ENCODE results near the gene GPR171. TPM values are rescaled to one million over a fixed set of nuclear protein-coding genes. Genes with fewer than 3 reads are reported as not detected.

The GPR171 gene
- total RNA-seq, 1 experiment from 2014 or later = not detected

- in situ Hi-C loops (cut with HindIII; ENCODE audit: low pct_unique_long_range_greater_than_20kb, low sequenced_read_pairs) = no loop called here
Measured at GRCh38 chr3:151236736-151237135, 33.7 kb upstream of the GPR171 start.

DNA sequence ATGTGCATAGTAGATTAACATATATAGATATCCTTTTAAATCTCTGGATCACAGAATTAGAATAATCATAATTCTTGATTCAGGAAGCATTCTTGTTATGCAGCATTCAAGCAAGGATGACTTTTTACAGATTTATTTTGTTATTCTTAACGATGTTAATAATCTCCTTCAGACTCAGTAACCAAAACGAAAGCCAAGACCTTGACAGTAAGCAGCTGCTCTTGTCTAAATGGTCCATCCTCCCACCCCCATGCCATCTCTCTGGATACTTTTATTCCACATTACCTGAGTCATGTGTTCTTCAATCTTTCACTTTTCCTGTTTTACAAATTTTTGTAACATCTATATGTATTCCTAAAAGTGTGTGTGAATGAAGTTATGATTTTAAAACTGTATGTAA, 33.3 kb upstream of the GPR171 start:
- Histone ChIP-seq H3K4me3 (ENCODE audit: low read depth in 2 of 2, low read length in 2 of 2) (no peak overlapping the region), H3K4me1 (ENCODE audit: control insufficient read depth, insufficient read depth, low read length) (no peaks in the 10 kb centered on the region), H3K9me3 (ENCODE audit: control insufficient read depth, insufficient read depth, low read depth, low read length) (no peaks in the 10 kb centered on the region), H3K36me3 (ENCODE audit: control insufficient read depth, insufficient read depth, low read length) (no peaks in the 10 kb centered on the region), H3K27me3 (ENCODE audit: control insufficient read depth, insufficient read depth, low read length) (no peaks in the 10 kb centered on the region), H3K27ac (ENCODE audit: low read length) (no peak overlapping the region)
- ChIA-PET POLR2A (no interaction called here), CTCF (no interaction called here)
- ATAC-seq = no peak
- intact Hi-C loops (cut with micrococcal nuclease; ENCODE audit: unreplicated experiment) = no loop called here
- in situ Hi-C loops (cut with HindIII; ENCODE audit: low pct_unique_long_range_greater_than_20kb, low sequenced_read_pairs) = no loop called here
- no peak for TF ChIP-seq SIN3A (IDR thresholded peaks at IDR 0.05; ENCODE audit: borderline replicate concordance, insufficient read depth, low read depth, low read length)
- TF ChIP-seq REST (IDR thresholded peaks at IDR 0.05; ENCODE audit: insufficient read depth in 1 of 2, low read depth in 2 of 2, low read length in 1 of 2) = no peak
- TF ChIP-seq TCF7L2 (IDR thresholded peaks at IDR 0.05; ENCODE audit: low read depth, low read length) = no peak
- TF ChIP-seq POLR2AphosphoS5 (IDR thresholded peaks at IDR 0.05; ENCODE audit: low read depth, low read length) = no peak
- TF ChIP-seq, protein P1, sequence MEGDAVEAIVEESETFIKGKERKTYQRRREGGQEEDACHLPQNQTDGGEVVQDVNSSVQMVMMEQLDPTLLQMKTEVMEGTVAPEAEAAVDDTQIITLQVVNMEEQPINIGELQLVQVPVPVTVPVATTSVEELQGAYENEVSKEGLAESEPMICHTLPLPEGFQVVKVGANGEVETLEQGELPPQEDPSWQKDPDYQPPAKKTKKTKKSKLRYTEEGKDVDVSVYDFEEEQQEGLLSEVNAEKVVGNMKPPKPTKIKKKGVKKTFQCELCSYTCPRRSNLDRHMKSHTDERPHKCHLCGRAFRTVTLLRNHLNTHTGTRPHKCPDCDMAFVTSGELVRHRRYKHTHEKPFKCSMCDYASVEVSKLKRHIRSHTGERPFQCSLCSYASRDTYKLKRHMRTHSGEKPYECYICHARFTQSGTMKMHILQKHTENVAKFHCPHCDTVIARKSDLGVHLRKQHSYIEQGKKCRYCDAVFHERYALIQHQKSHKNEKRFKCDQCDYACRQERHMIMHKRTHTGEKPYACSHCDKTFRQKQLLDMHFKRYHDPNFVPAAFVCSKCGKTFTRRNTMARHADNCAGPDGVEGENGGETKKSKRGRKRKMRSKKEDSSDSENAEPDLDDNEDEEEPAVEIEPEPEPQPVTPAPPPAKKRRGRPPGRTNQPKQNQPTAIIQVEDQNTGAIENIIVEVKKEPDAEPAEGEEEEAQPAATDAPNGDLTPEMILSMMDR (IDR thresholded peaks at IDR 0.05) = no peak
- BruUV-seq (replicated peaks) = no TSS peak
- no peak for DNase-seq (ENCODE audit: low read depth, low spot score)

More at GRCh38 chr3:151236736-151237135, 33.7 kb upstream of the GPR171 start:
- H3K9me3 ChIP-seq (ENCODE audit: control insufficient read depth, insufficient read depth, low read depth, low read length) = no peaks in the 10 kb centered on the region
- H3K27ac ChIP-seq (ENCODE audit: low read length) = no peak overlapping the region
- ChIA-PET CTCF (no interaction called here), POLR2A (no interaction called here)
- H3K36me3 ChIP-seq (ENCODE audit: control insufficient read depth, insufficient read depth, low read length) = no peaks in the 10 kb centered on the region
- H3K4me1 ChIP-seq (ENCODE audit: control insufficient read depth, insufficient read depth, low read length) = no peaks in the 10 kb centered on the region
- no peak for ATAC-seq
- intact Hi-C loops (cut with micrococcal nuclease; ENCODE audit: unreplicated experiment) = no loop called here
- no peak overlapping the region for H3K4me3 ChIP-seq (ENCODE audit: low read depth in 2 of 2, low read length in 2 of 2)
- TF ChIP-seq, protein P1 (IDR thresholded peaks at IDR 0.05) = no peak
- no peak for TF ChIP-seq REST (IDR thresholded peaks at IDR 0.05; ENCODE audit: insufficient read depth in 1 of 2, low read depth in 2 of 2, low read length in 1 of 2)
- TF ChIP-seq SIN3A (IDR thresholded peaks at IDR 0.05; ENCODE audit: borderline replicate concordance, insufficient read depth, low read depth, low read length) = no peak
- TF ChIP-seq TCF7L2 (IDR thresholded peaks at IDR 0.05; ENCODE audit: low read depth, low read length) = no peak
- TF ChIP-seq POLR2AphosphoS5 (IDR thresholded peaks at IDR 0.05; ENCODE audit: low read depth, low read length) = no peak
- no TSS peak for BruUV-seq (replicated peaks)
- DNase-seq (ENCODE audit: low read depth, low spot score) = no peak
- H3K27me3 ChIP-seq (ENCODE audit: control insufficient read depth, insufficient read depth, low read length) = no peaks in the 10 kb centered on the region
